Measurements from ENCODE around the gene GNAI3. TPM values are rescaled to one million over a fixed set of nuclear protein-coding genes. Genes with fewer than 3 reads are reported as not detected.

The GNAI3 gene
- total RNA-seq, result 1 to 10 TPM; 5.1 to 7.2 (median 6.0) TPM

DNA sequence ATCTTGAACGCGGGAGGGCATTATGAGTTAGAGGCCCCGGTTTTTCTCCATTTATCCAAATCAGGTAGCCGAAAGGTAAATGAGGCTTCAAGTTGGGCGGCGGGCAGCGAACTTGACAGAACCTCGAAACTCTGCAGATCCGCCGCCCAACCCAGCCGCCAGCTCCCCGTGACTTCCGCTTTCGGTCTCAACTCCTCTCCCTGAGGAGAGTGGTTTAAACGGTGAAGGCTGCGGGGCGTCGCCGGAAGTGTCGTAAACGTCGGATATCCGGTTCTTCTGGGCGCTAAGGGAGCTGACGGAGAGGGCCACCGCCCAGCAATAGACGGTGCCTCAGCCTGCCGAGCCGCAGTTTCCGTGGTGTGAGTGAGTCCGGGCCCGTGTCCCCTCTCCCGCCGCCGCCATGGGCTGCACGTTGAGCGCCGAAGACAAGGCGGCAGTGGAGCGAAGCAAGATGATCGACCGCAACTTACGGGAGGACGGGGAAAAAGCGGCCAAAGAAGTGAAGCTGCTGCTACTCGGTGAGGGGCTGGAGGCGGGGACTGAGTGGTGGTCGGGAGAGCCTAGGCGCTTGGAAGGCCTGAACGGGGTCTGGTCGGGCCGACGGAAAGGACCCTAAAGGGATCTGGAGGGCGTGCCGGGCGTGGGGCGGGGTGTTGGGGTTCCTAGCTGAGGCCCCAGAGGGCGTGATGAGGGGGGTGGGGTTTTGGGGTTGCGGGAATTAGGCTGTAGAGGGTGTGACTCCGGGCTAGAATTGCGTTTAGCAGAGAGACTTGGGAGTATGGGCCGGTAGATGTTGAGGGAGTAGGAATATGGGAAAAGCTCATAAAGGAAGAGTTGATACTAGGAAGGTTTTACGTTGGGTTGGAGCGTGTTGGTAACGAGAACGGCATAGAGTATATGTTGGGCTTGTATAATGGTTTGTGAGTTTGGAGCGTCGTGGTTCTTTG, at the start of gene GNAI3:
TSS of gene GNAI3 (plus strand) at position 295 of the 947 bp plus-strand sequence. CDS start at position 401, 106 bp downstream.
- H3K27ac ChIP-seq, result peak within 1 kb of the TSS; percentile 67 to 92 (median 92)
- H3K36me3 ChIP-seq, result no peaks in the 10 kb centered on the region
- WGBS, 2 donors, result 0 to 1% methylated on average over 45 to 65 of the region's 68 CpGs
- peak; percentile 59 to 98 for TF ChIP-seq POLR2A (IDR thresholded peaks at IDR 0.05)
- TF ChIP-seq, protein P1, sequence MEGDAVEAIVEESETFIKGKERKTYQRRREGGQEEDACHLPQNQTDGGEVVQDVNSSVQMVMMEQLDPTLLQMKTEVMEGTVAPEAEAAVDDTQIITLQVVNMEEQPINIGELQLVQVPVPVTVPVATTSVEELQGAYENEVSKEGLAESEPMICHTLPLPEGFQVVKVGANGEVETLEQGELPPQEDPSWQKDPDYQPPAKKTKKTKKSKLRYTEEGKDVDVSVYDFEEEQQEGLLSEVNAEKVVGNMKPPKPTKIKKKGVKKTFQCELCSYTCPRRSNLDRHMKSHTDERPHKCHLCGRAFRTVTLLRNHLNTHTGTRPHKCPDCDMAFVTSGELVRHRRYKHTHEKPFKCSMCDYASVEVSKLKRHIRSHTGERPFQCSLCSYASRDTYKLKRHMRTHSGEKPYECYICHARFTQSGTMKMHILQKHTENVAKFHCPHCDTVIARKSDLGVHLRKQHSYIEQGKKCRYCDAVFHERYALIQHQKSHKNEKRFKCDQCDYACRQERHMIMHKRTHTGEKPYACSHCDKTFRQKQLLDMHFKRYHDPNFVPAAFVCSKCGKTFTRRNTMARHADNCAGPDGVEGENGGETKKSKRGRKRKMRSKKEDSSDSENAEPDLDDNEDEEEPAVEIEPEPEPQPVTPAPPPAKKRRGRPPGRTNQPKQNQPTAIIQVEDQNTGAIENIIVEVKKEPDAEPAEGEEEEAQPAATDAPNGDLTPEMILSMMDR (IDR thresholded peaks at IDR 0.05), result no peak
- DNase-seq, result peak; percentile 96
- intact Hi-C loops (cut with DNase I), result loop anchor here (5.0 to 10.0 kb wide), 2 partner anchors 84 to 436 kb away; partner anchors contain the start of gene AHCYL1
- no peaks in the 10 kb centered on the region for H3K27me3 ChIP-seq
- H3K4me3 ChIP-seq (replicated peaks in 1 of 3), result peak within 1 kb of the TSS; percentile 67 to 98 (median 89)
- H3K9me3 ChIP-seq, result no peaks in the 10 kb centered on the region
- peaks cover 28 to 29% of the 10 kb centered on the region in 2 donors for H3K4me1 ChIP-seq

DNA sequence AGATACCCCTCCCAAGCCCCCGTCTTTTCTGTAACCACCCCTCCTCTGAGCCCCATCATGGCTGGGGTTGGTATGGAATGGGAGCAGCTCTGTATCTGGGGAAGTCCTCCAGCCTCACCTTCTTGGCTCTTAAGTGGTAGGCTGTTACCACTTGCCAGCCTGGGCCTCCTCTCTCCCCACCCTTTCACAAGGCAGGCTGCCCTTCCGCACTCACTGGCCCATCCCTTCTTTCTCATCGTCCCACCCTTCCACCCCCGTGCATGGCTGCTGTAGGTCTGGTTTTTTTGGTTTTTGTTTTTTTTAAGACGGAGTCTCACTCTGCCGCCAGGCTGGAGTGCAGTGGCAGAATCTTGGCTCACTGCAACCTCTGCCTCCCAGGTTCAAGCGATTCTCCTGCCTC, 49.3 kb upstream of the GNAI3 start:
- 69 to 80% methylated on average over 7 of the region's 7 CpGs for WGBS, 2 donors
- Histone ChIP-seq H3K4me3 (replicated peaks in 1 of 3) (no peak overlapping the region), H3K36me3 (peaks cover 21 to 25% of the 10 kb centered on the region in 2 donors), H3K27ac (no peak overlapping the region), H3K9me3 (no peaks in the 10 kb centered on the region), H3K27me3 (no peaks in the 10 kb centered on the region), H3K4me1 (peaks cover 12 to 17% of the 10 kb centered on the region in 2 donors)
- intact Hi-C loops (cut with DNase I), result no loop called here
- DNase-seq, result peak in 1 of 2 donors; percentile 28
- TF ChIP-seq, protein P1 (IDR thresholded peaks at IDR 0.05), result no peak
- TF ChIP-seq POLR2A (IDR thresholded peaks at IDR 0.05), result no peak

DNA sequence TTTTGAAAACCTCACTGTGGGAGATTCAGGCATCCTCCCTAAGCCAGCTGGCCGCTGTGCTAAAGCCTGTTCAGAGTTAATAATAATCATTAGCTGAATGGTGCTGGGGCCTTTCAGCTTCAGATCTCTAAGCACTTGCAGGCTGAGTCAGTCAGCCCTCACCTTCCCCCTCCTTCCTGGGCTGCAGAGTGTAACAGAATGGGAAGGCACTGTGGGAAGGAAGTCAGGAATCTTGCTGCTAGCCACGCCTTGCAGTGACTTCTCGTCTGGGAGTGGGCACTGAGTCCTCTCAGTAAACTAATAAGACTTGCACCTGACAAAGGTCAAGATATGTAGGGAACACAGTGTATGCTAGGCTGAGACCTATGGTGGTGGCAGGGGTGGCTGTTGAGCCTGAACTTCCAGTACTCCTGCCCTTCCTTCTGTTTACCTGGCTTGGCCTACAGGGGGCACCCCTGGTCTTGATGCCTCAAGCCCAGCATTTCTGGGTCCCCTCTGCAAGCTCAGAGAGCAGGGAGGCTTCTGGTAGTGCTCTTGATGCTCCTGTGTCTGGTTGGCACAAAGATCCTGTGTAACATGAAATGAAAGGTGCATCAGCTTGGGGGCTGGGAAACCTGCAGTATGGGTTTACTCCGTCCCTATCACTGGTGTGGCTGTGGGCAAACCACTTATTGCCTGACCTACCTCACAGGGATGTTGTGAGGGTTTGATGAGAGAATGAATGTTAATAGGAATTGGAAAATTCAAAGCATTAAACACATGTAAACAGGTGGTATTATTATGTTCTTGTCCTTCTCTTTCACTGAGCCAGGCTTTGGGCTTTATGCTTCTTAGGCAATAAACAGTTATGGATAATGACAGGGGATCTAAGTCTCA, 48.5 kb upstream of the GNAI3 start:
- WGBS, 2 donors, result 70 to 85% methylated on average over 4 of the region's 4 CpGs
- Histone ChIP-seq H3K4me1 (peaks cover 8 to 14% of the 10 kb centered on the region in 2 donors), H3K36me3 (peaks cover 21 to 25% of the 10 kb centered on the region in 2 donors), H3K27ac (no peak overlapping the region), H3K27me3 (no peaks in the 10 kb centered on the region), H3K4me3 (replicated peaks in 1 of 3) (no peak overlapping the region), H3K9me3 (no peaks in the 10 kb centered on the region)
- TF ChIP-seq, protein P1 (IDR thresholded peaks at IDR 0.05), result peak in 3 of 6 experiments; percentile 20 to 21 (median 21)
- no peak for TF ChIP-seq POLR2A (IDR thresholded peaks at IDR 0.05)
- DNase-seq, result peak in 1 of 2 donors; percentile 36
- intact Hi-C loops (cut with DNase I), result no loop called here

DNA sequence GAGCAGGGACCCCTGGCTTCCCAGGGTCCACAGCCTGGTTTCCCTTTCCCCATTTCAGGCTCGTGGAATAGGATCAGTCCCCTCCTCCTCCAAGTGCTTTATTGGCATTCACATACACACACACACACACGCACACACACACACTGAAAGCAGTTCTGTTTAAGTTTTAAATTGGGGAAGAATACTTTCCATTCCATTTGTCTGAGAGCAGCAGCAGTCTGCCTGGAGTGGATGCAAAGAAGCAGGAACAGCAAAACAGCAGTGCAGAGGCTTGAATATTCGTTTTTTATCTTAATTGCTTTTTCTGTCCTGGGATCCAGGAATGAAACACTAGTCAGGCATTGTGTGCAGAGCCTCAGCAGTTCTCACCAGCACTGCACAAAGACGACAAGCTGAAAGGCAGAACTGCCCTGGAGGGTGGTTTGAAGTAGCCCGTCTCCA, 47.5 kb upstream of the GNAI3 start:
- no peak overlapping the region for H3K27ac ChIP-seq

More for the DNA sequence above, 47.5 kb upstream of the GNAI3 start:
- Histone ChIP-seq H3K36me3 (peaks cover 18 to 25% of the 10 kb centered on the region in 2 donors), H3K4me1 (peaks cover 4 to 11% of the 10 kb centered on the region in 2 donors), H3K27me3 (no peaks in the 10 kb centered on the region), H3K4me3 (replicated peaks in 1 of 3) (no peak overlapping the region), H3K9me3 (no peaks in the 10 kb centered on the region)
- no peak for TF ChIP-seq POLR2A (IDR thresholded peaks at IDR 0.05)
- TF ChIP-seq, protein P1 (IDR thresholded peaks at IDR 0.05), result no peak
- WGBS, 2 donors, result 55 to 61% methylated on average over 5 of the region's 5 CpGs
- intact Hi-C loops (cut with DNase I), result no loop called here
- DNase-seq, result no peak

Measured in thyroid gland (tissue), 4 donors.